ENCODE data around the gene RNF148. TPM values are rescaled to one million over a fixed set of nuclear protein-coding genes. Genes with fewer than 3 reads are reported as not detected.

RNF148 gene
- total RNA-seq, 2 donors from 2014 or later = not detected

- H3K4me1 Mint-ChIP-seq (ENCODE audit: low read depth in 2 of 2) = no peaks in the 10 kb centered on the region
- H3K27ac Mint-ChIP-seq = no peak overlapping the region
- no peaks in the 10 kb centered on the region for H3K36me3 Mint-ChIP-seq
- H3K27me3 Mint-ChIP-seq = no peaks in the 10 kb centered on the region
- H3K4me3 Mint-ChIP-seq = no peak overlapping the region
- DNase-seq (ENCODE audit: low spot score) (no peak), ATAC-seq (no peak)
- H3K9me3 Mint-ChIP-seq = peaks cover 11% of the 10 kb centered on the region
Measured at GRCh38 chr7:122710916-122711315, 8.2 kb upstream of the RNF148 start.

GRCh38 chr7:122709930-122710646 lies 7.4 kb upstream of the RNF148 start:
- H3K27me3 Mint-ChIP-seq = no peaks in the 10 kb centered on the region
- DNase-seq (ENCODE audit: low spot score) = no peak
- no peak overlapping the region for H3K27ac Mint-ChIP-seq
- H3K4me3 Mint-ChIP-seq = no peak overlapping the region
- H3K4me1 Mint-ChIP-seq (ENCODE audit: low read depth in 2 of 2) = no peaks in the 10 kb centered on the region
- peaks cover 7% of the 10 kb centered on the region for H3K9me3 Mint-ChIP-seq
- no peak for ATAC-seq
- no peaks in the 10 kb centered on the region for H3K36me3 Mint-ChIP-seq

GRCh38 chr7:122706836-122707235 lies 4.1 kb upstream of the RNF148 start:
- DNase-seq (ENCODE audit: low spot score) (no peak), ATAC-seq (no peak)
- Mint-ChIP-seq H3K27me3 (no peaks in the 10 kb centered on the region), H3K9me3 (peaks cover 13% of the 10 kb centered on the region), H3K4me3 (no peak overlapping the region), H3K4me1 (ENCODE audit: low read depth in 2 of 2) (no peaks in the 10 kb centered on the region), H3K27ac (no peak overlapping the region), H3K36me3 (no peaks in the 10 kb centered on the region)

- no peaks in the 10 kb centered on the region for H3K27me3 Mint-ChIP-seq
- DNase-seq (ENCODE audit: low spot score) = no peak
- no peak for ATAC-seq
- no peak within 1 kb of the TSS for H3K4me3 Mint-ChIP-seq
- H3K27ac Mint-ChIP-seq = no peak within 1 kb of the TSS
- no peaks in the 10 kb centered on the region for H3K4me1 Mint-ChIP-seq (ENCODE audit: low read depth in 2 of 2)
- H3K36me3 Mint-ChIP-seq = no peaks in the 10 kb centered on the region
- H3K9me3 Mint-ChIP-seq = peaks cover 17% of the 10 kb centered on the region
Measured at GRCh38 chr7:122699017-122699416, 3.7 kb downstream of the RNF148 start, which contains the start of gene RNF133. Gene RNF133, minus strand, starts transcription at chr7:122699117. Its CDS starts 199 bp downstream, at chr7:122698918.

GRCh38 chr7:122695816-122696215 lies 6.9 kb downstream of the RNF148 start:
- H3K27me3 Mint-ChIP-seq = no peaks in the 10 kb centered on the region
- peaks cover 7% of the 10 kb centered on the region for H3K36me3 Mint-ChIP-seq
- ATAC-seq = no peak
- no peak overlapping the region for H3K4me3 Mint-ChIP-seq
- no peaks in the 10 kb centered on the region for H3K4me1 Mint-ChIP-seq (ENCODE audit: low read depth in 2 of 2)
- DNase-seq (ENCODE audit: low spot score) = no peak
- no peak overlapping the region for H3K27ac Mint-ChIP-seq
- H3K9me3 Mint-ChIP-seq = peaks cover 15% of the 10 kb centered on the region

GRCh38 chr7:122694697-122695096 lies 8.0 kb downstream of the RNF148 start:
- no peak overlapping the region for H3K4me3 Mint-ChIP-seq

GRCh38 chr7:122692769-122693309 lies 9.9 kb downstream of the RNF148 start:
- ATAC-seq (no peak), DNase-seq (ENCODE audit: low spot score) (no peak)
- peaks cover 9% of the 10 kb centered on the region for H3K9me3 Mint-ChIP-seq
- H3K27me3 Mint-ChIP-seq = no peaks in the 10 kb centered on the region
- no peak overlapping the region for H3K4me3 Mint-ChIP-seq
- no peaks in the 10 kb centered on the region for H3K4me1 Mint-ChIP-seq (ENCODE audit: low read depth in 2 of 2)
- H3K36me3 Mint-ChIP-seq = peaks cover 7% of the 10 kb centered on the region
- no peak overlapping the region for H3K27ac Mint-ChIP-seq

More at GRCh38 chr7:122694697-122695096, 8.0 kb downstream of the RNF148 start:
- ATAC-seq (no peak), DNase-seq (ENCODE audit: low spot score) (no peak)
- H3K36me3 Mint-ChIP-seq = peaks cover 7% of the 10 kb centered on the region
- H3K9me3 Mint-ChIP-seq = peaks cover 15% of the 10 kb centered on the region
- no peak overlapping the region for H3K27ac Mint-ChIP-seq
- H3K4me1 Mint-ChIP-seq (ENCODE audit: low read depth in 2 of 2) = no peaks in the 10 kb centered on the region
- no peaks in the 10 kb centered on the region for H3K27me3 Mint-ChIP-seq

- no peak for ATAC-seq
Measured at GRCh38 chr7:122691569-122692235, 11.0 kb downstream of the RNF148 start.

GRCh38 chr7:122689346-122690109 lies 13.2 kb downstream of the RNF148 start:
- Mint-ChIP-seq H3K4me3 (no peak overlapping the region), H3K27me3 (no peaks in the 10 kb centered on the region), H3K4me1 (ENCODE audit: low read depth in 2 of 2) (no peaks in the 10 kb centered on the region), H3K9me3 (peaks cover 13% of the 10 kb centered on the region), H3K36me3 (peaks cover 7% of the 10 kb centered on the region), H3K27ac (no peak overlapping the region)
- no peak for DNase-seq (ENCODE audit: low spot score)
- no peak for ATAC-seq

More at GRCh38 chr7:122691569-122692235, 11.0 kb downstream of the RNF148 start:
- no peaks in the 10 kb centered on the region for H3K27me3 Mint-ChIP-seq
- DNase-seq (ENCODE audit: low spot score) = no peak
- H3K4me3 Mint-ChIP-seq = no peak overlapping the region
- peaks cover 7% of the 10 kb centered on the region for H3K36me3 Mint-ChIP-seq
- H3K27ac Mint-ChIP-seq = no peak overlapping the region
- no peaks in the 10 kb centered on the region for H3K4me1 Mint-ChIP-seq (ENCODE audit: low read depth in 2 of 2)
- peaks cover 9% of the 10 kb centered on the region for H3K9me3 Mint-ChIP-seq

GRCh38 chr7:122688400-122688998 lies 14.2 kb downstream of the RNF148 start:
- ATAC-seq (no peak), DNase-seq (ENCODE audit: low spot score) (no peak)
- peaks cover 9% of the 10 kb centered on the region for H3K9me3 Mint-ChIP-seq
- H3K4me3 Mint-ChIP-seq = no peak overlapping the region
- no peaks in the 10 kb centered on the region for H3K4me1 Mint-ChIP-seq (ENCODE audit: low read depth in 2 of 2)
- H3K27me3 Mint-ChIP-seq = no peaks in the 10 kb centered on the region
- H3K36me3 Mint-ChIP-seq = peaks cover 7% of the 10 kb centered on the region
- no peak overlapping the region for H3K27ac Mint-ChIP-seq

- H3K4me1 Mint-ChIP-seq (ENCODE audit: low read depth in 2 of 2) = no peaks in the 10 kb centered on the region
- H3K27me3 Mint-ChIP-seq = no peaks in the 10 kb centered on the region
- ATAC-seq = no peak
- no peak overlapping the region for H3K27ac Mint-ChIP-seq
- no peaks in the 10 kb centered on the region for H3K36me3 Mint-ChIP-seq
- DNase-seq (ENCODE audit: low spot score) = no peak
- peaks cover 8% of the 10 kb centered on the region for H3K9me3 Mint-ChIP-seq
- no peak overlapping the region for H3K4me3 Mint-ChIP-seq
Measured at GRCh38 chr7:122686360-122686878, 16.3 kb downstream of the RNF148 start.

GRCh38 chr7:122684504-122684903 lies 18.2 kb downstream of the RNF148 start:
- Mint-ChIP-seq H3K9me3 (peaks cover 9% of the 10 kb centered on the region), H3K36me3 (no peaks in the 10 kb centered on the region), H3K27me3 (no peaks in the 10 kb centered on the region), H3K4me3 (no peak overlapping the region), H3K27ac (no peak overlapping the region), H3K4me1 (ENCODE audit: low read depth in 2 of 2) (no peaks in the 10 kb centered on the region)
- no peak for ATAC-seq
- no peak for DNase-seq (ENCODE audit: low spot score)

- Mint-ChIP-seq H3K27me3 (no peaks in the 10 kb centered on the region), H3K4me1 (ENCODE audit: low read depth in 2 of 2) (no peaks in the 10 kb centered on the region), H3K36me3 (no peaks in the 10 kb centered on the region), H3K27ac (no peak overlapping the region), H3K4me3 (no peak overlapping the region), H3K9me3 (peaks cover 18% of the 10 kb centered on the region)
- ATAC-seq (no peak), DNase-seq (ENCODE audit: low spot score) (no peak)
Measured at GRCh38 chr7:122682815-122683550, 19.7 kb downstream of the RNF148 start.
